Trophoblast cell (in vitro differentiated cells and primary cell): ENCODE data around the gene DNMBP.
"Not testable (repeated sequence)": the region's sequence is repeated elsewhere in the genome, so short reads cannot be mapped to it uniquely, and the experiment has no call there.

Experiments
- DNase-seq, 2 donors: peaks; one replicate each; pipeline ENCODE4 v3.0.0-alpha.2; 2016
- H2AFZ ChIP-seq: 2 replicates; pipeline ENCODE4 v1.6.1; 2013; ENCODE audit warnings: low read length, moderate library complexity, mild to moderate bottlenecking; ENCODE audit not compliant: insufficient read depth, poor library complexity
- H2AK5ac ChIP-seq: 2 replicates; pipeline ENCODE4 v1.6.1; 2013; ENCODE audit warnings: mild to moderate bottlenecking, low read length
- H2BK120ac ChIP-seq: 2 replicates; pipeline ENCODE4 v1.6.1; 2013; ENCODE audit warnings: low read length, mild to moderate bottlenecking, moderate library complexity; ENCODE audit not compliant: insufficient read depth, poor library complexity
- H2BK12ac ChIP-seq: 2 replicates; pipeline ENCODE4 v1.6.1; 2013; ENCODE audit warnings: mild to moderate bottlenecking, low read length, moderate library complexity
- H2BK5ac ChIP-seq: 2 replicates; pipeline ENCODE4 v1.6.1; 2013; ENCODE audit warnings: low read length, low read depth, moderate library complexity, mild to moderate bottlenecking; ENCODE audit not compliant: poor library complexity
- H3K14ac ChIP-seq: 2 replicates; pipeline ENCODE4 v1.6.1; 2013; ENCODE audit warnings: mild to moderate bottlenecking, low read length
- H3K18ac ChIP-seq: 2 replicates; pipeline ENCODE4 v1.6.1; 2013; ENCODE audit warnings: mild to moderate bottlenecking, low read length
- H3K23ac ChIP-seq: 2 replicates; pipeline ENCODE4 v1.6.1; 2013; ENCODE audit warnings: low read length
- H3K27ac ChIP-seq: 2 replicates; pipeline ENCODE4 v1.5.1; 2013; ENCODE audit warnings: low read depth, mild to moderate bottlenecking, inconsistent platforms, low read length, moderate library complexity
- H3K27me3 ChIP-seq: 2 replicates; pipeline ENCODE4 v1.6.1; 2013; ENCODE audit warnings: inconsistent platforms, mild to moderate bottlenecking, low read length, moderate library complexity; ENCODE audit not compliant: insufficient read depth
- H3K36me3 ChIP-seq, 2 experiments: 1 replicate in 1 of 2; 2 replicates in 1 of 2; pipeline ENCODE4 v1.6.1; 2013; ENCODE audit warnings: low read length in 2 of 2, mild to moderate bottlenecking in 2 of 2, moderate library complexity in 1 of 2; ENCODE audit not compliant: insufficient read depth in 2 of 2, control insufficient read depth in 1 of 2
- H3K4ac ChIP-seq: 2 replicates; pipeline ENCODE4 v1.6.1; 2013; ENCODE audit warnings: low read depth, mild to moderate bottlenecking, low read length, moderate library complexity
- H3K4me1 ChIP-seq, 2 experiments: 1 replicate in 1 of 2; 2 replicates in 1 of 2; pipeline ENCODE4 v1.6.1; 2013; ENCODE audit warnings: low read length in 2 of 2, mild to moderate bottlenecking in 2 of 2, moderate library complexity in 1 of 2; ENCODE audit not compliant: insufficient read depth in 2 of 2, control insufficient read depth in 1 of 2
- H3K4me2 ChIP-seq: 2 replicates; pipeline ENCODE4 v1.6.1; 2013; ENCODE audit warnings: inconsistent platforms, mild to moderate bottlenecking, low read length, moderate library complexity
- H3K4me3 ChIP-seq: 2 replicates; pipeline ENCODE4 v1.5.1; 2013; ENCODE audit warnings: mild to moderate bottlenecking, low read depth, low read length, inconsistent platforms
- H3K79me1 ChIP-seq: one replicate; pipeline ENCODE4 v1.6.1; 2013; ENCODE audit warnings: low read length
- H3K79me2 ChIP-seq: 2 replicates; pipeline ENCODE4 v1.6.1; 2013; ENCODE audit warnings: low read length, mild to moderate bottlenecking; ENCODE audit not compliant: control insufficient read depth, insufficient read depth, poor library complexity
- H3K9ac ChIP-seq: 2 replicates; pipeline ENCODE4 v1.6.1; 2013; ENCODE audit warnings: mild to moderate bottlenecking, low read length
- H3K9me3 ChIP-seq: 2 replicates; pipeline ENCODE4 v1.6.1; 2013; ENCODE audit warnings: low read depth, mild to moderate bottlenecking, control low read depth, inconsistent platforms, low read length; ENCODE audit not compliant: insufficient read depth
- H4K12ac ChIP-seq: 2 replicates; pipeline ENCODE4 v1.6.1; 2013; ENCODE audit warnings: low read depth, mild to moderate bottlenecking, low read length, moderate library complexity
- H4K8ac ChIP-seq: 2 replicates; pipeline ENCODE4 v1.6.1; 2013; ENCODE audit warnings: low read depth, mild to moderate bottlenecking, low read length, moderate library complexity
- H4K91ac ChIP-seq: one replicate; pipeline ENCODE4 v1.6.1; 2013; ENCODE audit warnings: low read depth, mild to moderate bottlenecking, low read length, moderate library complexity
- WGBS: extraction: QIAGEN DNeasy Blood & Tissue Kit; methylation state at CpG from one replicate; pipeline ENCODE4 v1.1.7; 2013; ENCODE audit warnings: missing lambda C conversion rate; ENCODE audit not compliant: insufficient read length, insufficient coverage; ENCODE audit errors: extremely low coverage; 5-methylcytosine and 5-hydroxymethylcytosine counted together

Gene DNMBP

GRCh38 chr10:100019787-100020141 lies 10.0 kb upstream of the DNMBP start:
- no peak overlapping the region for H3K27ac ChIP-seq
- no peak overlapping the region for H2AK5ac ChIP-seq
- no peak overlapping the region for H3K23ac ChIP-seq
- H4K91ac ChIP-seq: no peak overlapping the region
- no peak overlapping the region for H2BK120ac ChIP-seq
- no peaks in the 10 kb centered on the region for H3K79me1 ChIP-seq
- H3K4me2 ChIP-seq: no peak overlapping the region
- H3K14ac ChIP-seq: no peak overlapping the region
- no peak for DNase-seq
- no peak overlapping the region for H4K12ac ChIP-seq
- no CpG with 5 or more reads among the region's 3 CpGs for WGBS
- H3K9me3 ChIP-seq: no peaks in the 10 kb centered on the region
- H3K79me2 ChIP-seq: no peaks in the 10 kb centered on the region
- H3K4ac ChIP-seq: no peak overlapping the region
- no peaks in the 10 kb centered on the region for H3K36me3 ChIP-seq
- no peak overlapping the region for H3K9ac ChIP-seq
- no peaks in the 10 kb centered on the region for H3K27me3 ChIP-seq
- H2AFZ ChIP-seq: no peak overlapping the region
- no peak overlapping the region for H2BK12ac ChIP-seq
- H3K4me1 ChIP-seq: no peaks in the 10 kb centered on the region
- H4K8ac ChIP-seq: no peak overlapping the region
- no peak overlapping the region for H2BK5ac ChIP-seq
- no peak overlapping the region for H3K4me3 ChIP-seq
- H3K18ac ChIP-seq: no peak overlapping the region

DNA sequence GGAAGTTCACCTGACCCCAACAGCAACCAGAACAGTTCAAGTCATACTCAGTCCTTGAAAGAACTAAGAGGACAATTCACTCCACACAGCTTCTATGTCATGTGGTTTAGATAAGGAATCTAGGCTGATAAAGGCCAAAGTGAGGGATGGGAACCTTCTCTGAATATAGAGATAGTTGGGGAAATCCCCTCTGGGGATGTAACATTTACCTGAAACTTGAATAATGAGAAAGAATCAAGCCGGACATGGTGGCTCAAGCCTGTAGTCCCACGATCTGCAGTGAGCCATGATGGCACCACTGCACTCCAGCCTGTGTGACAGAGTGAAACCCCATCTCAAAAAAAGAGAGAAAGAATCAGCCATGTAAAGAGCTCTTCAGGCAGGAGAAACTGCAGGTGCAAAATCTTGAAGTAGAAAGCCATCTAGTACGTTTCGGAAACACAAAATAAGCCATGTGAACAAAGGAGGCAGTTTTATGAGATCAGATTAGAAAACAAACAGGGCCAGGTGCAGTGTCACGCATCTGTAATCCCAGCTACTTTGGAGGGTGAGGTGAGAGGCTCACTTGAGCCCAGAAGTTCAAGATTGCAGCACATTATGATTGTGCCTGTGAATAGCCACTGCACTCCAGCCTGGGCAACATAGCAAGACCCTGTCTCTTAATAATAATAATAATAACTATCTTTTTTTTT lies 4.5 kb upstream of the DNMBP start:
- Histone ChIP-seq H2BK120ac (no peak overlapping the region), H3K9ac (no peak overlapping the region), H3K79me1 (peaks cover 14% of the 10 kb centered on the region), H3K23ac (no peak overlapping the region), H3K9me3 (no peaks in the 10 kb centered on the region), H2BK12ac (no peak overlapping the region), H2AK5ac (no peak overlapping the region), H4K8ac (no peak overlapping the region), H3K4me1 (peaks cover 5 to 11% of the 10 kb centered on the region in 2 experiments), H3K27ac (no peak overlapping the region), H2AFZ (no peak overlapping the region), H4K12ac (no peak overlapping the region), H3K18ac (no peak overlapping the region), H3K4me3 (no peak overlapping the region), H3K27me3 (no peaks in the 10 kb centered on the region), H3K4ac (no peak overlapping the region), H3K36me3 (no peaks in the 10 kb centered on the region), H2BK5ac (no peak overlapping the region), H3K79me2 (peaks cover 6% of the 10 kb centered on the region), H3K14ac (no peak overlapping the region), H3K4me2 (no peak overlapping the region), H4K91ac (no peak overlapping the region)
- WGBS: no CpG with 5 or more reads among the region's 5 CpGs
- no peak for DNase-seq

DNA sequence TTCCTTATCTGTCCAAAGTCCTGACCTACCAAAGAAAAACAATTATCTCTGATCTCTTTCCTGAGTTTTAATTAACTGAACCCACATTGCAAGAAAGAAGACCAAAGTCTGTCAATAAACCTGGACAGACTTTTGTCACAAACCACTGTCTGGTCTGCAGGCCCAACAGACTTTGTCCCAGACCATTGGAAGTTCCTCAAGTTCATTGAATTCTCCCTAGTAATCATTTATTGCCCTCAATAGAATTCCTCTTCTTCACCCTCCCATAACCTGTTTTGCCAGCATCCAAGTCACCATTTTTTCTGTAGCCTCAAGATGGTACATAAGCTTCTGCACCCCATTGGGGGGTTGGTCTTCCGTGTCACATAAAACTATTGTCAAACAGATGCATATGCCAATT lies 3.9 kb upstream of the DNMBP start:
- Histone ChIP-seq H3K4ac (no peak overlapping the region), H2AFZ (no peak overlapping the region), H3K4me2 (no peak overlapping the region), H2BK5ac (no peak overlapping the region), H2BK12ac (peak overlapping the region; percentile 58), H3K27ac (no peak overlapping the region), H3K27me3 (no peaks in the 10 kb centered on the region), H3K4me1 (peaks cover 5 to 11% of the 10 kb centered on the region in 2 experiments), H3K18ac (no peak overlapping the region), H3K23ac (no peak overlapping the region), H3K9ac (no peak overlapping the region), H2AK5ac (no peak overlapping the region), H3K9me3 (no peaks in the 10 kb centered on the region), H4K8ac (no peak overlapping the region), H3K14ac (no peak overlapping the region), H4K12ac (no peak overlapping the region), H3K36me3 (no peaks in the 10 kb centered on the region), H2BK120ac (no peak overlapping the region), H3K79me1 (peaks cover 16% of the 10 kb centered on the region), H3K79me2 (peaks cover 9% of the 10 kb centered on the region), H4K91ac (no peak overlapping the region), H3K4me3 (no peak overlapping the region)
- WGBS: no CpG with 5 or more reads among the region's 1 CpG
- no peak for DNase-seq

- H4K12ac ChIP-seq, H3K14ac ChIP-seq, H3K27me3 ChIP-seq, H3K36me3 ChIP-seq, H3K4me3 ChIP-seq, H2AK5ac ChIP-seq, H2AFZ ChIP-seq, H3K23ac ChIP-seq, H3K9me3 ChIP-seq, H3K4me2 ChIP-seq, H3K9ac ChIP-seq: not testable (repeated sequence)
- peaks cover 13% of the 10 kb centered on the region for H3K79me2 ChIP-seq
- DNase-seq: peak; percentile 65 to 76
- peak overlapping the region; percentile 52 for H4K91ac ChIP-seq
- H3K18ac ChIP-seq: peak overlapping the region; percentile 54
- WGBS: no CpG with 5 or more reads among the region's 20 CpGs
- peak overlapping the region; percentile 43 for H3K4ac ChIP-seq
- H3K4me1 ChIP-seq: peaks cover 10 to 14% of the 10 kb centered on the region in 2 experiments
- peak overlapping the region; percentile 60 for H2BK5ac ChIP-seq
- peak overlapping the region; percentile 89 for H2BK120ac ChIP-seq
- H3K79me1 ChIP-seq: peaks cover 17% of the 10 kb centered on the region
- H2BK12ac ChIP-seq: peak overlapping the region; percentile 93
- H3K27ac ChIP-seq: peak overlapping the region; percentile 48
- peak overlapping the region; percentile 73 for H4K8ac ChIP-seq
Measured at GRCh38 chr10:100011906-100012305, 2.2 kb upstream of the DNMBP start.
